ENCODE measurements around the gene GTF2A2.
"Not testable (repeated sequence)": the region's sequence is repeated elsewhere in the genome, so short reads cannot be mapped to it uniquely, and the experiment has no call there.

GTF2A2 gene

GRCh38 chr15:59674361-59674877 lies 17.1 kb upstream of the GTF2A2 start:
- no peak for DNase-seq (ENCODE audit: low read depth in 2 of 2)

GRCh38 chr15:59668556-59668955 lies 11.2 kb upstream of the GTF2A2 start:
- DNase-seq (ENCODE audit: low read depth in 2 of 2), result no peak

GRCh38 chr15:59662260-59662659 lies 4.9 kb upstream of the GTF2A2 start:
- DNase-seq (ENCODE audit: low read depth in 2 of 2), result no peak

DNA sequence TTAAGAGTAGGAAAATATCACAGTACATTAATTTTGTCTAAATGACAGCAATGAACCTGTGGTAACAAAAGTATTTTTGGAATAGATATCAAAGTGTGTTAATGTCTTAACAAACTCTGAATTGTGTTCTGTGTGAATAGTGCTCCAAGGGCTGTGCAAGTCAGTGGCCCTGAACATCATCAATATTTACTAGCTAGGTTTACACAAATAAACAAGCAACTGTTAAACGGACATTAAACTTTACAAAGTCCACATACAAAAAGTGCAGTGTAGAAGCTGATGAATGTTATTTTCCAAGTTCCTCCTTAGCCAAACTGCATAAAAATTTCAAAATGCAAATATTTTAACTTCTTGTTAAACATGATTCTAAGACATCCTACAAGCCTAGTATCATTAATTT lies 2.1 kb upstream of the GTF2A2 start:
- no peak for DNase-seq (ENCODE audit: low read depth in 2 of 2)

DNA sequence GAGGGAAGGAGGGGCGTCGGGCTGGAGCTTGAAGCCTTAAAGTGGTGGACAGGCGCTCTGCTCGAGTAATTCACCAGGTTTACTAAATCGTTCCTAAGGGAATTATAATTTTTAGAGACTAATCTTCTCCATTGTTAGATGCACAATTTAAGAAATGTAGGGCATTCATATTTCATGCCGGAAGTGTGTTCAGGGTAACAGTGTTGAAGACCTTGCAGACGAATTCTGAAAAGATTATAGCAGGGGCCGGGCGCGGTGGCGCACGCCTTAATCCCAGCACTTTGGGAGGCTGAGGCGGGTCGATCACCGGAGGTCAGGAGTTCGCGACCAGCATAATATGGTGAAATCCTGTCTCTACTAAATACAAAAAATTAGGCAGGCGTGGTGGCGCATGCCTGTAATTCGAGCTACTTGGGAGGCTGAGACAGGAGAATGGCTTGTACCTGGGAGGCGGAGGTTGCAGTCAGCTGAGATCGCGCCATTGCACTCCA lies 365 bp upstream of the GTF2A2 start:
- DNase-seq (ENCODE audit: low read depth in 2 of 2), result peak in 1 of 2 donors; percentile 3

- DNase-seq (ENCODE audit: low read depth in 2 of 2), result no peak
These were observed 3.3 kb downstream of the GTF2A2 start for GRCh38 chr15:59654046-59654445.

DNA sequence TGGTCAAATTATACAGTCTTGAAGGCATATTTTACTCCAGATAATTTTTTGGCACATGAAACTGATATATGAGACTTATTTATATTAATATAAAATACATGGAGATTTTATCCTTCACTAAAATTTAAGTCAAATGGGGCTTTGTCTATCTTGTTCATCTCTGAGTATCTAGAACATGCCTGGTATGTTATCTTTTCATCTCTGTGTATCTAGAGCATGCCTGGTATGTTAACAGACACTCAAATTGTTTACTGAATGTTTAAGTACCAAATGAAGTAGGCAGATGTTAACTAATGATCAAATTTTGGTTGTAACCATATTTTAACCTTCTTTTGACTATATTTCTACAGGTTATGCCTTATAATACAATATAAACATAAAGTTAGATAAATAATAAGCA lies 7.7 kb downstream of the GTF2A2 start:
- no peak for DNase-seq (ENCODE audit: low read depth in 2 of 2)

DNA sequence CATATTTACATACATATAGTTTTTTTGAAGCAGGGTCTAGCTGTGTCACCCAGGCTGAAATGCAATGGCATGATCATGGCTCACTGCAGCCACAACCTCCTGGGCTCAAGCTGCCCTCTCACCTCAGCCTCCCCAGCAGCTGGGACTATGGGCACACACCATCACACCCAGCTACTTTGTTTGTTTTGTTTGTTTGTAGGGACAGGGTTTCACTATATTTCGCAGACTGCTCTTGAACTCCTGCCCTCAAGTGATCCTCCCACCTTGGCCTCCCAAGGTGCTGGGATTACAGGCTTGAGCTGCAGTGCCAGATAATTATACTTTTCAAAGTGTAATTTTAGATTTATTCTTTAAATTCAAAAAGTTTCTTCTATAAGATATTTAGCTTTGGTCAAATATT lies 10.2 kb downstream of the GTF2A2 start:
- DNase-seq (ENCODE audit: low read depth in 2 of 2), result no peak

DNA sequence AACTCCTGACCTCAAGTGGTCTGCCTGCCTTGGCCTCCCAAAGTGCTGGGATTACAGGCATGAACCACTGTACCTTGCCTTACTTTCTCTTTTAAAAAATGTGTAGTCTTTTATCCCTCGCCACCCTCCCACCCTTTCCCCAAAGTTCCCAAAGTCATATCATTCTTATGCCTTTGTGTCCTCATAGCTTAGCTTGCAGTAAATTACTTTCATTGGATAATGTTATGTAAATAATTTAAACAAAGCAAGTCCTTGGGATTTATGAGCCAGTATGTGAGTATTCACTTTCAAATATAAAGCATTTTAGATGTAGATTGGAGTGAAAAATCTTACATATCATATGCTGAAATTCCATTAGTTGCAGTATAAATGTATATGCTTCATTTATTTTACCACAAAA lies 11.0 kb downstream of the GTF2A2 start:
- no peak for DNase-seq (ENCODE audit: low read depth in 2 of 2)

DNA sequence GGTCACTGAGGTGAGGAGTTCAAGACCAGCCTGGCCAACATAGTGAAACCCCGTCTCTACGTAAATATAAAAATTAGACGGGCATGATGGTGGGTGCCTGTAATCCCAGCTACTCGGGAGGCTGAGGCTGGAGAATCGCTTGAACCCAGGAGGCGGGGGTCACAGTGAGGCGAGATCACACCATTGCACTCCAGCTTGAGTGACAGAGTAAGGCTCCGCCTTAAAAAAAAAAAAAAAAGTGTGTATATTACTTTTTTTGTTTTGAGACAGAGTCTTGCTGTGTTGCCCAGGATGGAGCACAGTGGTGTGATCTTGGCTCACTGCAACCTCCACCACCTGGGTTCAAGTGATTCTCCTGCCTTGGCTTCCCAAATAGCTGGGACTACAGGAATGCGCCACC lies 11.5 kb downstream of the GTF2A2 start:
- DNase-seq (ENCODE audit: low read depth in 2 of 2), result not testable (repeated sequence)

GRCh38 chr15:59644756-59645155 lies 12.6 kb downstream of the GTF2A2 start:
- DNase-seq (ENCODE audit: low read depth in 2 of 2), result no peak

GRCh38 chr15:59642351-59642750 lies 15.0 kb downstream of the GTF2A2 start:
- no peak for DNase-seq (ENCODE audit: low read depth in 2 of 2)

DNA sequence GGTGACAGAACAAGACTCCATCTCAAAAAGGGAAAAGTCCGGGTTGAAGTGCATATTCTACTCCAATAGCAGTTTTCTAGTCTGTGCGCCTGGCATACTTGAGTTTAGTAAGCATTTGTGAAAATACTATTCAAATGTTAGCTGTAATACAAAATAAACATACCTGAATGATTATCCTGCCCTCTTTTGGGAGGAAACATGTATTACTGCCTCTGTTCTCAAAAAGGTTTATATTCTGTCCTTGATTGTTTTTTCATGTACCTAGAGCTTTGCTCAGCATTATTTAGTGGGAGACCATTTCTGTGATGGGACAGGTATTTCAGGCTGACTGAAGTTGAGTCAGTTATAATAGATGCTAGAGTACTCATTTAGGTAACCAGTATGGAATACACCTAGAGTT lies 19.8 kb downstream of the GTF2A2 start:
- DNase-seq (ENCODE audit: low read depth in 2 of 2), result not testable (repeated sequence)

GRCh38 chr15:59636184-59636583 lies 21.1 kb downstream of the GTF2A2 start:
- no peak for DNase-seq (ENCODE audit: low read depth in 2 of 2)

GRCh38 chr15:59632714-59633113 lies 24.6 kb downstream of the GTF2A2 start:
- DNase-seq (ENCODE audit: low read depth in 2 of 2), result no peak

DNA sequence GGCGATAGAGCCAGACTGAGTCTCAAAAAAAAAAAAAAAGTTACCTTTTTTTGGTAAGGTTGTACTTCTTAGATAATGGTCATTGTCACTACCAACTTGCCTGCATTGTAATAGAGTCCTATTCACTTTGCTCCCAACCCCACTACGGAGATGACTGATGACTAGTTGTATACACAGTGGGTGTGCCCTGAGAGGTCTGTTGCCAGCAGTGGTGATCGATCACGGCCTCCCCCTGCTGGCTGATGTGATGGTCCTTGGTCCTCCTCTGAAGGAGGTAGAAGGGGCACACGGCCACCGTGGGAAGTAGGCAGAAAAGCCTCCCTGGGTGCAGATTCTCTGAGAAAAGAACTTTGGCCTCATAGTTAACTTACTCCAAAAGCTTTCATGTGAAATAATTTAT lies 35.0 kb downstream of the GTF2A2 start:
- DNase-seq (ENCODE audit: low read depth in 2 of 2), result peak; percentile 19 to 45

DNA sequence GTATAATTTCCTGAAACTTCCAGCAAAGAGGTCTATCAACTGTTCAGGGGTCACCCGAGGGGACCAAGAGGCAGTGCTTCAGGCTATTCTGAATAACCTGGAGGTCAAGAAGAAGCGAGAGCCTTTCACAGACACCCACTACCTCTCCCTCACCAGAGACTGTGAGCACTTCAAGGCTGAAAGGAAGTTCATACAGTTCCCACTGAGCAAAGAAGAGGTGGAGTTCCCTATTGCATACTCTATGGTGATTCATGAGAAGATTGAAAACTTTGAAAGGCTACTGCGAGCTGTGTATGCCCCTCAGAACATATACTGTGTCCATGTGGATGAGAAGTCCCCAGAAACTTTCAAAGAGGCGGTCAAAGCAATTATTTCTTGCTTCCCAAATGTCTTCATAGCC lies 38.9 kb downstream of the GTF2A2 start:
- no peak for DNase-seq (ENCODE audit: low read depth in 2 of 2)

DNA sequence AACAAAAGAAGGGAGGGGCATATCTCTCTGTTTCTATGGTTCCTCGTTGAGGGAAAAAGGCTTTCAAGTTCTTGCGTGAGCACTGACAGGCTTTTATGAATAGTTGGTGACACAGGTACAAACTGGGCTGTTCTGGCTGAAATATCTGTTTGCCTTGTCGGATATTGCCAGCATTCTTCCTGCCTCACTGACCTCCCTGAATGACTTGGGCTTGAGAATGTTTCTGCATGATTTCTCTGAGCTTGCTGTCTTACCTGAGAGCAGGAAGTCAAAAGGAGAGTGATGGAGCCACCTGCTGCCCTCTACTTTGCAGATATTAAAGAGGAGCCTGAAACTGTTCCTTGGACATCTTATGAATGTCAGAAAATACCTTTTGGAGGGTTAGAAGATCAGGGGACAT lies 40.9 kb downstream of the GTF2A2 start:
- no peak for DNase-seq (ENCODE audit: low read depth in 2 of 2)

DNA sequence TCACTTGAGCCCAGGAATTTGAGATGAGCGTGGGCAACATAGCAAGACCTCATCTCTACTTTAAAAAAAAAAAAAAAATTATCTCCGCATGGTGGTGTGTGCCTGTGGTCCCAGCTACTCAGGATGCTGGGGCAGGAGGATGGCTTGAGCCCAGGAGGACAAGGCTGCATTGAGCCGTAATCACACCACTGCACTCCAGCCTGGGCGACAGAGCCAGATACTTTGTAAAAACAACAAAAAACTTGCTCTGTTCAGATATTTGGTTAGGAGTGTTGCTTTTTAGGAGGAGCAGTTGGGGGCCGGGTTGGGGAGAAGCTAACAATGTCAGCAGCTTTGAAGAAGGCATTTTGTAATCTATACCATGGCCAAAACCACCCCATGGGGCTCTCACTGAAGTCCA lies 41.7 kb downstream of the GTF2A2 start:
- no peak for DNase-seq (ENCODE audit: low read depth in 2 of 2)

DNA sequence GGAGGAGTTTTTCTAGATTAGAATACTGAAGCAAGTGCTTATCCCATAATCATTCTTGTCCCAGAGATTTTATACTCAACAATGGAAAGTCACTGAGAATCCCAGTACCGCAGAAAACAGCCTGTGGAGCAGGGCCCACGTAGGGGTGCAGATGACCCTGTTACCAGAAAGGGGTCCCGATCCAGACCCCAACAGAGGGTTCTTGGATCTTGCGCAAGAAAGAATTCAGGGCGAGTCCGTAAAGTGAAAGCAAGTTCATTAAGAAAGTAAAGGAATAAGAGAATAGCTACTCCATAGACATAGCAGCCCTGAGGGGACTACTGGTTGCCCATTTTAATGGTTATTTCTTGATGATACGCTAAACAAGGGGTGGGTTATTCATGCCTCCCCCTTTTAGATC lies 43.2 kb downstream of the GTF2A2 start:
- DNase-seq (ENCODE audit: low read depth in 2 of 2), result no peak

GRCh38 chr15:59611276-59612260 lies 45.7 kb downstream of the GTF2A2 start, which contains the start of gene GCNT3:
GCNT3 (plus strand) TSS chr15:59611783; CDS start chr15:59618239, 6,456 bp downstream.
- DNase-seq (ENCODE audit: low read depth in 2 of 2), result no peak

DNA sequence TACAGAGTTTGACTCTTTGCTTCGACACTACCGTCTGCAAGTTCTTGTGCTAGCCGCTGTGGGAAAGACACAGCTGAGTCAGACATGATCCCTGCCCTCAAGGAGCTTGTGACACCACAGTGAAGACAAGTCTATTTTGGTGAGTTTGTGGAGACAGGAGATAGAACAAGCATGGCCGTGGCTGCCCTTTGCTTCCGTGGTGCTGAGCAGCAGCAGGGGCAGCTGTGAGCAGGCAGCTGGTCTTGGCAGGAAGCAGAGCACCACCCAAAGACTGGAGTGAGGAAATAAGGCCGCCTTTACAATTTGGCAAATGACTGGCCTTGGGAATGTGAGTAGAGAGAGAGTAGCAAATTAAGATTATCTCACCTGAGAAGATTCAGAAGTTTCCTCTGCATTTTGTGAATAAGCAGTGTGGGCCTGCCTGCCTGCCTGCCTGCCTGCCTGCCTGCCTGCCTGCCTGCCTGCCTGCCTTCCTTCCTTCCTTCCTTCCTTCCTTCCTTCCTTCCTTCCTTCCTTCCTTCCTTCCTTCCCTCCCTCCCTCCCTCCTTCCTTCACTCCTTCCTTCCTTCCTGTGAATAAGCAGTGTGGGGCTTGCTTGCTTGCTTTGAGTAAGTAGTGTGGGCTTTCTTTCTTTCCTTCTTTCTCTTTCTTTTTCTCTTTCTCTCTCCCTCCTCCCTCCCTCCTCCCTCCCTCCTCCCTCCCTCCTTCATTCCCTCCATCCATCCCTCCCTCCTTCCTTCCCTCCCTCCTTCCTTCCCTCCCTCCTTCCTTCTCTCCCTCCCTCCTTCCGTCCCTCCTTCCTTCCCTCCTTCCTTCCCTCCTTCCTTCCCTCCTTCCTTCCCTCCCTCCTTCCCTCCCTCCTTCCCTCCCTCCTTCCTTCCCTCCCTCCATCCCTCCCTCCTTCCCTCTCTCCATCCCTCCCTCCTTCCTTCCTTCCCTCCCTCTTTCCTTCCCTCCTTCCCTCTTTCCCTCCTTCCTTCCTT lies 47.3 kb downstream of the GTF2A2 start:
- no peak for DNase-seq (ENCODE audit: low read depth in 2 of 2)
